Naive thymus-derived CD8-positive, alpha-beta T cell (primary cell): Measurements from ENCODE around the gene CASK. TPM values are rescaled to one million over a fixed set of nuclear protein-coding genes. Genes with fewer than 3 reads are reported as not detected.

Experiments used
- ATAC-seq, 2 donors: fragments of 150-1000 bp; cut with Tn5 transposase in 1 of 2; sonication (Bioruptor Pico), chemical (Tn5 transposase) in 1 of 2; 1 replicate in 1 of 2; 2 replicates in 1 of 2; pipeline ENCODE4 v1.10.0; 2021; ENCODE audit warnings: mild to moderate bottlenecking in 2 of 2, moderate library complexity in 2 of 2
- POLR2A ChIA-PET: fragments of 350-600 bp; sonication (Branson Sonifier 250); formaldehyde crosslinking; loops from one replicate; lab custom pipeline; 2021; ENCODE audit warnings: antibody characterized with exemption; lab: Charles Lee
- DNase-seq, 10 donors: peaks; one replicate each; pipeline versions ENCODE4 v3.0.0 to v3.0.0-alpha.2; 2020 to 2022
- H3K27ac Mint-ChIP-seq, 10 donors: one replicate each; pipeline ENCODE4 v1.8.0; 2020 to 2022; ENCODE audit warnings: mild to moderate bottlenecking in 10 of 10, mixed read lengths in 10 of 10, moderate library complexity in 4 of 10, inconsistent platforms in 1 of 10
- H3K27me3 Mint-ChIP-seq, 5 donors: one replicate each; pipeline ENCODE4 v1.8.0; 2021 to 2022; ENCODE audit warnings: mixed read lengths in 5 of 5
- H3K36me3 Mint-ChIP-seq, 3 donors: one replicate each; pipeline ENCODE4 v1.8.0; 2020 to 2022; ENCODE audit warnings: mixed read lengths in 3 of 3, mild to moderate bottlenecking in 2 of 3, inconsistent platforms in 1 of 3
- H3K4me1 Mint-ChIP-seq, 4 donors: one replicate each; pipeline ENCODE4 v1.8.0; 2021 to 2022; ENCODE audit warnings: mixed read lengths in 4 of 4
- H3K4me3 Mint-ChIP-seq, 10 donors: one replicate each; pipeline ENCODE4 v1.8.0; 2020 to 2022; ENCODE audit warnings: mild to moderate bottlenecking in 10 of 10, mixed read lengths in 10 of 10, moderate library complexity in 6 of 10, inconsistent platforms in 1 of 10
- H3K9me3 Mint-ChIP-seq, 9 donors: one replicate each; pipeline ENCODE4 v1.8.0; 2020 to 2022; ENCODE audit warnings: mixed read lengths in 9 of 9, mild to moderate bottlenecking in 3 of 9, inconsistent platforms in 1 of 9, moderate library complexity in 1 of 9
- polyA plus RNA-seq, 3 donors: library from polyadenylated mRNA; unstranded; fragments of 300-500 nt; fragmentation: Illumina TruSeq; gene quantifications; one replicate each; pipeline ENCODE4 v1.2.3, GENCODE V29; 2021
- total RNA-seq, 8 experiments: library from RNA in 2 of 8; stranded (reverse) in 2 of 8; gene quantifications; one replicate each; pipeline ENCODE4 v1.2.3 and lab custom pipeline; 2021 to 2026

CASK gene
- total and polyA plus RNA-seq, 5 experiments from 2014 or later, result 4.6 to 90.4 (median 16.1) TPM

- no peak for ATAC-seq
- no peaks in the 10 kb centered on the region for H3K27me3 Mint-ChIP-seq
- no peaks in the 10 kb centered on the region for H3K9me3 Mint-ChIP-seq
- H3K4me3 Mint-ChIP-seq, result peak overlapping the region in 6 of 10 donors; percentile 14 to 63 (median 50)
- H3K4me1 Mint-ChIP-seq, result peaks cover 23 to 61% (median 43%) of the 10 kb centered on the region in 4 donors
- peak overlapping the region in 9 of 10 donors; percentile 42 to 92 (median 74) for H3K27ac Mint-ChIP-seq
- H3K36me3 Mint-ChIP-seq, result peaks cover 0 to 3% (median 2%) of the 10 kb centered on the region in 3 donors
- DNase-seq, result no peak
- POLR2A ChIA-PET, result interaction anchor here (1.3 kb wide), 1 partner anchor 11 kb away, joined by 3 read pairs; no protein-coding TSS in a partner anchor
Observed at GRCh38 chrX:41705042-41705441, 218.3 kb downstream of the CASK start.

DNA sequence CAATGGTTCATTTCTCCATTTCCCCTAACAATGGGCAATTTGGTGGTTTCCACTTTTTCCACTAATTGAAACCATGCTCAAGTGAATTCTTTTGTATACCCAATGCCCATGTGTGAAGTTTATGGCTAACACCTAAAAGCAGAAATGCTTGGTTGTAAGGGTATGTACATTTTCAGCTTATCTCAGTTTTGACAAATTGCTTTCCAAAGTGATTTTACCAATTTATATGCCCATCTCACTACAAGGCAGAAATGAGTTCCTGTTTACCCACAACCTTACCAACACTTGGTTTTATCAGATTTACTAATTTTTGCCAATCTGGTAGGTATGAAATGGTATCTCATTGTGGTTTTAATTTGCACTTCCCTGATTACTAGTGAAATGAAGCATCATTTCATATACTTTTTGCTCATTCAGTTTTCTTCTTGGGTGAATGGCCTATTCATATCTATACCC lies 219.8 kb downstream of the CASK start:
- H3K27ac Mint-ChIP-seq, result no peak overlapping the region
- H3K4me1 Mint-ChIP-seq, result peaks cover 17 to 55% (median 36%) of the 10 kb centered on the region in 4 donors
- H3K36me3 Mint-ChIP-seq, result peaks cover 0 to 3% (median 2%) of the 10 kb centered on the region in 3 donors
- no peaks in the 10 kb centered on the region for H3K9me3 Mint-ChIP-seq
- H3K27me3 Mint-ChIP-seq, result no peaks in the 10 kb centered on the region
- no peak for ATAC-seq
- H3K4me3 Mint-ChIP-seq, result no peak overlapping the region
- POLR2A ChIA-PET, result no interaction called here
- DNase-seq, result no peak

- Mint-ChIP-seq H3K9me3 (peaks cover 0 to 6% (median 0%) of the 10 kb centered on the region in 9 donors), H3K4me3 (no peak overlapping the region), H3K4me1 (peaks cover 11 to 51% (median 36%) of the 10 kb centered on the region in 4 donors), H3K27me3 (no peaks in the 10 kb centered on the region), H3K27ac (peak overlapping the region in 1 of 10 donors; percentile 2), H3K36me3 (peaks cover 4 to 13% (median 5%) of the 10 kb centered on the region in 3 donors)
- no peak for DNase-seq
- POLR2A ChIA-PET, result no interaction called here
- ATAC-seq, result peak in 1 of 2 donors; percentile 40
Observed at GRCh38 chrX:41695426-41695825, 227.9 kb downstream of the CASK start.

DNA sequence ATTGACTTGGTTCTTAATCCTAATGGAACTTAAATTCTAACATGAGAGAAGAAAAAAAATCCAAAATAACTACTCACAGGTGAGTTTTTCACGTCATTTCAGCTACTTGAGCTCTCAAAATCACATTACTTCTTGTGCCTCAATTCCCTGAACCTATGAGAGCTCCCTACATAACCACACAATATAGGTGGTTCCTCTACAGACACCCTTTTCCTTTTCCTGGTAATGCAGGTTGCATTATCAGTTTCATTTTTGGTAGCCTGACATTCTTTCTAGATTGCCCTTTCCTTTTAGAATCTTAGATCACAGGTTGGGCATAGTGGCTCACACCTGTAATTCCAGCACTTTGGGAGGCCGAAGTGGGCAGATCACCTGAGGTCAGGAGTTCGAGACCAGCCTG lies 230.3 kb downstream of the CASK start:
- H3K27me3 Mint-ChIP-seq, result no peaks in the 10 kb centered on the region
- POLR2A ChIA-PET, result no interaction called here
- ATAC-seq, result no peak

GRCh38 chrX:41692162-41692749 lies 231.1 kb downstream of the CASK start:
- Mint-ChIP-seq H3K27ac (peak overlapping the region in 5 of 10 donors; percentile 15 to 74 (median 42)), H3K4me3 (peak overlapping the region in 2 of 10 donors; percentile 5 to 29), H3K36me3 (peaks cover 4 to 10% (median 5%) of the 10 kb centered on the region in 3 donors), H3K9me3 (peaks cover 0 to 6% (median 0%) of the 10 kb centered on the region in 9 donors), H3K27me3 (no peaks in the 10 kb centered on the region), H3K4me1 (peaks cover 16 to 60% (median 42%) of the 10 kb centered on the region in 4 donors)
- DNase-seq (no peak), ATAC-seq (no peak)
- POLR2A ChIA-PET, result no interaction called here

More for the DNA sequence above, 230.3 kb downstream of the CASK start:
- Mint-ChIP-seq H3K4me1 (peaks cover 15 to 58% (median 41%) of the 10 kb centered on the region in 4 donors), H3K27ac (peak overlapping the region in 4 of 10 donors; percentile 14 to 64 (median 46)), H3K9me3 (peaks cover 0 to 6% (median 0%) of the 10 kb centered on the region in 9 donors), H3K4me3 (peak overlapping the region in 1 of 10 donors; percentile 34), H3K36me3 (peaks cover 4 to 10% (median 5%) of the 10 kb centered on the region in 3 donors)
- no peak for DNase-seq

DNA sequence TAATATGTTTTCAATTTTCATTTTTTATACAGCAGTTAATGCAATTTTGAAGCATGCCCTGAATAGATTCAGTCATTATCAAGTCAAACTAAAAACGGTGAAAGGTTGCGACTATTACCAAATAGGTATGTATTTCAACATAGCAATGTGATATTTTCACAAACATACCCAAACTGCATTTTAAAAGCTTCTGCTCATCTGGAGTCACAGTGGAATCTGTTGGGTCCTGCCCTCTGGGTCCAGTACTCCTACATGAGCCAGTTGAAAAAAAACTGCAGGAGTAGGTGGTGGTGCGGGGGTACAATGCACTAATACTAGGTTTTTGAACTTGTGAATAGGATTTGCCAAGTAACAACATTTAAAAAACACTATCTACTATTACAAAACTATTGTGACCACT lies 233.6 kb downstream of the CASK start:
- peaks cover 15 to 60% (median 38%) of the 10 kb centered on the region in 4 donors for H3K4me1 Mint-ChIP-seq
- H3K27me3 Mint-ChIP-seq, result no peaks in the 10 kb centered on the region
- ATAC-seq (no peak), DNase-seq (no peak)
- H3K9me3 Mint-ChIP-seq, result peaks cover 0 to 2% (median 0%) of the 10 kb centered on the region in 9 donors
- POLR2A ChIA-PET, result interaction anchor here (0.7 kb wide), 1 partner anchor 217 kb away, joined by 3 read pairs; no protein-coding TSS in a partner anchor
- no peak overlapping the region for H3K4me3 Mint-ChIP-seq
- peaks cover 0 to 8% (median 0%) of the 10 kb centered on the region in 3 donors for H3K36me3 Mint-ChIP-seq
- peak overlapping the region in 2 of 10 donors; percentile 37 to 71 for H3K27ac Mint-ChIP-seq

DNA sequence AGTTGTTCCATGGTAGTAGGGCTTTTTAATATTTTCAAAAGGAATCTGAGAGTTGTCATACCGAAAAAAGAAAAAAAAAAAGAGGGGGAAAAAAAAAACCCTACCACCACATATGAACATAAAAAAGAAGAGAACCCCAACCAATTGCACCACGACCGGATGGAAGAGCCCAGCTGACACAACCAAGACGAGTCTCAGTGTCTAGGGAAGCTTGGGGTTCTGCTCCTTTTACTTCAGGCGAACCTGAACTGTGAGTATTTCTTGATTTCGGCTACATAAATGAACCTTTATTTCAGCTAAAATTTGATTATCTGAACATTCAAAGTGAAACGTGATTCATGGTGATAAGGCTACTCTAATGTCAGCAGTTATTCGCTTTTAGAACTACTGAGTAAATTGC lies 234.5 kb downstream of the CASK start, which contains the start of gene GPR34:
GPR34 (plus strand) TSS at position 139 of the 400 bp plus-strand sequence. CDS start 6,661 bp downstream, outside the sequence.
- peaks cover 12 to 54% (median 30%) of the 10 kb centered on the region in 4 donors for H3K4me1 Mint-ChIP-seq
- peak within 1 kb of the TSS in 8 of 10 donors; percentile 5 to 55 (median 28) for H3K4me3 Mint-ChIP-seq
- ATAC-seq (peak; percentile 64 to 82), DNase-seq (peak in 7 of 10 donors; percentile 4 to 37 (median 19))
- H3K9me3 Mint-ChIP-seq, result peaks cover 0 to 2% (median 0%) of the 10 kb centered on the region in 9 donors
- H3K27ac Mint-ChIP-seq, result peak within 1 kb of the TSS in 5 of 10 donors; percentile 4 to 80 (median 37)
- H3K36me3 Mint-ChIP-seq, result peaks cover 0 to 6% (median 0%) of the 10 kb centered on the region in 3 donors
- H3K27me3 Mint-ChIP-seq, result no peaks in the 10 kb centered on the region
- POLR2A ChIA-PET, result no interaction called here

GRCh38 chrX:41688156-41688555 lies 235.2 kb downstream of the CASK start:
- no peaks in the 10 kb centered on the region for H3K27me3 Mint-ChIP-seq

GRCh38 chrX:41686788-41687187 lies 236.6 kb downstream of the CASK start:
- DNase-seq (no peak), ATAC-seq (no peak)
- peaks cover 6 to 35% (median 16%) of the 10 kb centered on the region in 4 donors for H3K4me1 Mint-ChIP-seq
- POLR2A ChIA-PET, result no interaction called here
- no peaks in the 10 kb centered on the region for H3K27me3 Mint-ChIP-seq
- no peak overlapping the region for H3K27ac Mint-ChIP-seq
- H3K9me3 Mint-ChIP-seq, result peaks cover 0 to 2% (median 0%) of the 10 kb centered on the region in 9 donors
- no peak overlapping the region for H3K4me3 Mint-ChIP-seq
- peaks cover 0 to 8% (median 0%) of the 10 kb centered on the region in 3 donors for H3K36me3 Mint-ChIP-seq

More at GRCh38 chrX:41688156-41688555, 235.2 kb downstream of the CASK start:
- Mint-ChIP-seq H3K27ac (no peak overlapping the region), H3K36me3 (peaks cover 0 to 6% (median 0%) of the 10 kb centered on the region in 3 donors), H3K9me3 (peaks cover 0 to 2% (median 0%) of the 10 kb centered on the region in 9 donors), H3K4me1 (peaks cover 10 to 49% (median 24%) of the 10 kb centered on the region in 4 donors), H3K4me3 (peak overlapping the region in 1 of 10 donors; percentile 55)
- POLR2A ChIA-PET, result no interaction called here
- DNase-seq (no peak), ATAC-seq (no peak)

DNA sequence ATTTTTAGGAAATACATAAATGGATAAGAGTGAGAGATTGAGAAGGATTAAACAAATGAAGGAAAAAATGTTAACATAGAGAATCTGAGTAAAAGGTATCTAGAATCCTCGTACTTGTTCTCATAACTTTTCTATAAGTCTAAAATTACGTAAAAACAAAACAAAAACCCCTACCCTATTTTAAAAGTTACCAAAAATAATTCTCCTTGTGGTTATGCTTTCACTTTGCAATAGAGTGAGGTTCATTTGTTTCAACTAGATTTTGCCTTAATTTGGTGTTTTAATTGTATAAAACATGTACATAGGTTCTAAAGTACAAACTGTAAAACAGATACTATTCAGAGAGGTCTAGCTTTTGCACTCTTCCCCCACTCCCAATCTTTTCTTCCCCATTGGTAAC lies 238.4 kb downstream of the CASK start:
- POLR2A ChIA-PET, result no interaction called here
- peaks cover 0 to 2% (median 0%) of the 10 kb centered on the region in 9 donors for H3K9me3 Mint-ChIP-seq
- no peak overlapping the region for H3K4me3 Mint-ChIP-seq
- peaks cover 6 to 27% (median 12%) of the 10 kb centered on the region in 4 donors for H3K4me1 Mint-ChIP-seq
- no peak overlapping the region for H3K27ac Mint-ChIP-seq
- ATAC-seq (no peak), DNase-seq (no peak)
- H3K36me3 Mint-ChIP-seq, result peaks cover 0 to 10% (median 0%) of the 10 kb centered on the region in 3 donors
- H3K27me3 Mint-ChIP-seq, result no peaks in the 10 kb centered on the region

GRCh38 chrX:41684138-41684537 lies 239.2 kb downstream of the CASK start:
- Mint-ChIP-seq H3K27ac (no peak overlapping the region), H3K27me3 (no peaks in the 10 kb centered on the region), H3K36me3 (peaks cover 0 to 11% (median 0%) of the 10 kb centered on the region in 3 donors), H3K4me1 (peaks cover 7 to 25% (median 11%) of the 10 kb centered on the region in 4 donors), H3K9me3 (peaks cover 0 to 2% (median 0%) of the 10 kb centered on the region in 9 donors), H3K4me3 (no peak overlapping the region)
- ATAC-seq (no peak), DNase-seq (no peak)
- POLR2A ChIA-PET, result no interaction called here

- ATAC-seq (no peak), DNase-seq (no peak)
- POLR2A ChIA-PET, result no interaction called here
- Mint-ChIP-seq H3K4me3 (no peak overlapping the region), H3K4me1 (peaks cover 11 to 25% (median 16%) of the 10 kb centered on the region in 4 donors), H3K36me3 (peaks cover 0 to 38% (median 0%) of the 10 kb centered on the region in 3 donors), H3K27ac (no peak overlapping the region), H3K9me3 (no peaks in the 10 kb centered on the region), H3K27me3 (no peaks in the 10 kb centered on the region)
Observed at GRCh38 chrX:41677183-41678060, 245.9 kb downstream of the CASK start.
